Endothelial cell of umbilical vein (primary cell): ENCODE data around the gene RUSF1. TPM values are rescaled to one million over a fixed set of nuclear protein-coding genes. Genes with fewer than 3 reads are reported as not detected.

Source experiments
- BruUV-seq: library from RNA; stranded (reverse); fragments of 400-500 nt; replicated peaks from 2 replicates; lab custom pipeline; 2021; lab: Mats Ljungman, UMichigan
- CTCF ChIA-PET: fragments of 300-600, 350-600 bp; sonication (Branson Sonifier 250); formaldehyde crosslinking; loops from one replicate; lab custom pipeline; 2021; ENCODE audit warnings: antibody characterized with exemption, inconsistent platforms; lab: Charles Lee
- POLR2A ChIA-PET: fragments of 300-600, 350-600 bp; sonication (Branson Sonifier 250); formaldehyde crosslinking; loops from one replicate; lab custom pipeline; 2021; ENCODE audit warnings: antibody characterized with exemption, inconsistent platforms; lab: Charles Lee
- DNase-seq: peaks from one replicate; pipeline ENCODE4 v3.0.0-alpha.2; 2011; ENCODE audit warnings: low read depth, low spot score
- FAIRE-seq: peaks from 2 replicates; lab custom pipeline; 2011; peaks lifted over from hg19 to GRCh38; lab: Jason Lieb, UNC
- H2AFZ ChIP-seq: 2 replicates; pipeline ENCODE4 v1.6.0; 2012; ENCODE audit warnings: low read depth, low read length, control low read depth, inconsistent platforms
- H3K27ac ChIP-seq: 2 replicates; pipeline ENCODE4 v1.5.1; 2011; ENCODE audit warnings: low read depth, mild to moderate bottlenecking, control low read depth, low read length, moderate library complexity; ENCODE audit not compliant: insufficient read depth
- H3K27me3 ChIP-seq, 2 experiments: 2 replicates each; pipeline versions ENCODE4 v1.6.0 to v1.6.1; 2011; ENCODE audit warnings: low read length in 2 of 2, mixed read lengths in 1 of 2; ENCODE audit not compliant: control insufficient read depth in 2 of 2, insufficient read depth in 2 of 2
- H3K36me3 ChIP-seq, 2 experiments: 2 replicates in 1 of 2; 3 replicates in 1 of 2; pipeline ENCODE4 v1.5.1; 2011; ENCODE audit warnings: low read length in 2 of 2, mild to moderate bottlenecking in 1 of 2, moderate library complexity in 1 of 2; ENCODE audit not compliant: control insufficient read depth in 2 of 2, insufficient read depth in 2 of 2; ENCODE audit errors: extremely low read depth in 1 of 2
- H3K4me1 ChIP-seq: 3 replicates; pipeline ENCODE4 v1.5.1; 2011; ENCODE audit warnings: mild to moderate bottlenecking, low read length; ENCODE audit not compliant: control insufficient read depth, insufficient read depth; ENCODE audit errors: extremely low read depth
- H3K4me2 ChIP-seq: 2 replicates; pipeline ENCODE4 v1.6.1; 2011; ENCODE audit warnings: low read length, control low read depth, mixed read lengths; ENCODE audit not compliant: insufficient read depth
- H3K4me3 ChIP-seq, 3 experiments: fragments of 200-600 bp in 1 of 3; sonication (generic), shearing (Covaris generic) in 1 of 3; replicated peaks in 1 of 3; 2 replicates each; pipeline ENCODE4 v1.5.1; 2011 to 2016; ENCODE audit warnings: control low read depth in 3 of 3, low read length in 3 of 3, mild to moderate bottlenecking in 2 of 3, inconsistent platforms in 1 of 3, low read depth in 1 of 3, moderate library complexity in 1 of 3; ENCODE audit not compliant: insufficient read depth in 1 of 3
- H3K79me2 ChIP-seq: 2 replicates; pipeline ENCODE4 v1.6.0; 2012; ENCODE audit warnings: low read length, inconsistent platforms; ENCODE audit not compliant: control insufficient read depth, insufficient read depth
- H3K9ac ChIP-seq: replicated peaks from 2 replicates; pipeline ENCODE3; 2011; ENCODE audit warnings: low read length, control low read depth; ENCODE audit not compliant: insufficient read depth; ENCODE audit errors: extremely low read depth
- H3K9me1 ChIP-seq: replicated peaks from 3 replicates; pipeline ENCODE4 v1.6.0; 2011; ENCODE audit warnings: mild to moderate bottlenecking, low read length; ENCODE audit not compliant: control insufficient read depth, insufficient read depth; ENCODE audit errors: extremely low read depth
- H3K9me3 ChIP-seq: replicated peaks from 2 replicates; pipeline ENCODE4 v1.5.1; 2012; ENCODE audit warnings: low read length, inconsistent platforms; ENCODE audit not compliant: control insufficient read depth, insufficient read depth
- H4K20me1 ChIP-seq: replicated peaks from 2 replicates; pipeline ENCODE3; 2011; ENCODE audit warnings: mild to moderate bottlenecking, low read length; ENCODE audit not compliant: control insufficient read depth, insufficient read depth; ENCODE audit errors: extremely low read depth
- CTCF ChIP-seq, 2 donors: IDR thresholded peaks; 1 replicate in 1 of 2; 2 replicates in 1 of 2; pipeline ENCODE4 v1.5.1; 2011; ENCODE audit warnings: low read length in 2 of 2, mild to moderate bottlenecking in 2 of 2, moderate library complexity in 2 of 2, control low read depth in 1 of 2, inconsistent platforms in 1 of 2, low read depth in 1 of 2; ENCODE audit not compliant: insufficient read depth in 1 of 2; ENCODE audit errors: extremely low read depth in 1 of 2
- EZH2 ChIP-seq: IDR thresholded peaks from 2 replicates; pipeline ENCODE4 v1.6.1; 2012; ENCODE audit warnings: borderline replicate concordance, low read depth, mild to moderate bottlenecking, moderate library complexity, low read length, inconsistent platforms; ENCODE audit not compliant: severe bottlenecking
- FOS ChIP-seq: IDR thresholded peaks from 2 replicates; pipeline ENCODE4 v1.6.1; 2011; ENCODE audit warnings: mild to moderate bottlenecking, low read length, moderate library complexity, borderline replicate concordance; ENCODE audit not compliant: insufficient read depth
- GATA2 ChIP-seq: IDR thresholded peaks from 2 replicates; pipeline ENCODE4 v1.7.0; 2011; ENCODE audit warnings: low read depth, mild to moderate bottlenecking, moderate library complexity, mixed read lengths, low read length; ENCODE audit not compliant: insufficient read length, insufficient read depth
- JUN ChIP-seq: IDR thresholded peaks from 2 replicates; pipeline ENCODE4 v1.6.1; 2011; ENCODE audit warnings: borderline replicate concordance, low read depth; ENCODE audit not compliant: insufficient read length, insufficient read depth
- MAX ChIP-seq: IDR thresholded peaks from 2 replicates; pipeline ENCODE4 v1.6.1; 2011; ENCODE audit not compliant: insufficient read depth, insufficient read length
- MYC ChIP-seq: IDR thresholded peaks from one replicate; pipeline ENCODE4 v1.6.1; 2011; ENCODE audit warnings: mild to moderate bottlenecking, low read depth, low read length
- POLR2A ChIP-seq: IDR thresholded peaks from 2 replicates; pipeline ENCODE4 v1.6.1; 2012; ENCODE audit warnings: low read depth, mild to moderate bottlenecking, control low read depth, low read length
- POLR2AphosphoS5 ChIP-seq: IDR thresholded peaks from 2 replicates; pipeline ENCODE4 v1.6.1; 2012; ENCODE audit warnings: low read depth, mild to moderate bottlenecking, control low read depth, low read length, moderate library complexity; ENCODE audit not compliant: insufficient read depth
- dilution Hi-C: fragments of 300-500 bp; cut with MboI; formaldehyde crosslinking; loops from one replicate; pipeline ENCODE4 v1.15.0; 2019; ENCODE audit warnings: low sequenced_read_pairs; ENCODE audit not compliant: extremely low pct_ligation_motif_present
- intact Hi-C: fragments of 100-400 bp; cut with micrococcal nuclease; formaldehyde crosslinking; loops from one replicate; pipeline ENCODE4 v1.10.0; 2022
- polyA plus RNA-seq, 4 experiments: library from polyadenylated mRNA; depleted of rRNA in 3 of 4; stranded (reverse) in 3 of 4; unstranded in 1 of 4; fragments of >200 nt; gene quantifications; 2 replicates each; pipeline versions ENCODE4 v1.2.1 to v1.2.3, GENCODE V29; 2011 to 2012; ENCODE audit warnings: missing spikeins in 1 of 4
- total RNA-seq: library from RNA; stranded (reverse); gene quantifications from 2 replicates; pipeline ENCODE4 v1.2.3, GENCODE V29; 2021

The RUSF1 gene
- total and polyA plus RNA-seq, 2 donors (not counting 3 experiments of a cell fraction or from before 2014, with no cell fraction given), result 36.4 to 40.3 TPM

- peaks cover 16% of the 10 kb centered on the region for H3K79me2 ChIP-seq
- ChIA-PET POLR2A (interaction anchor here (1.8 kb wide), 1 partner anchor 9 kb away, joined by 5 read pairs; the partner anchor contains the start of gene ZNF843), CTCF (interaction anchor here (0.7 to 3.1 kb wide), 15 partner anchors 9 to 498 kb away, joined by 3 to 39 read pairs (median 3); partner anchors contain the start of genes FUS, HSD3B7, KAT8 and ZNF843)
- H3K4me1 ChIP-seq, result peaks cover 17% of the 10 kb centered on the region
- H4K20me1 ChIP-seq, result no peaks in the 10 kb centered on the region
- H3K27me3 ChIP-seq, result no peaks in the 10 kb centered on the region
- no peak overlapping the region for H2AFZ ChIP-seq
- H3K4me2 ChIP-seq, result no peak overlapping the region
- H3K27ac ChIP-seq, result no peak overlapping the region
- H3K9ac ChIP-seq, result no peak overlapping the region
- H3K9me1 ChIP-seq, result no peaks in the 10 kb centered on the region
- FAIRE-seq, result peak; percentile 82
- no TSS peak for BruUV-seq
- intact Hi-C loops, result no loop called here
- no peak overlapping the region for H3K4me3 ChIP-seq
- H3K9me3 ChIP-seq, result no peaks in the 10 kb centered on the region
- H3K36me3 ChIP-seq, result no peaks in the 10 kb centered on the region
- peak; percentile 56 for DNase-seq
- dilution Hi-C loops, result no loop called here
- TF ChIP-seq MYC (no peak), MAX (no peak), POLR2AphosphoS5 (no peak), EZH2 (no peak), CTCF (IDR thresholded peaks at IDR 0.05; ENCODE audit: extremely low read depth in 1 of 2, insufficient read depth in 1 of 2, low read depth in 1 of 2, low read length in 2 of 2) (peak; percentile 46 to 69), JUN (no peak), FOS (no peak), GATA2 (peak; percentile 45), POLR2A (no peak)
These were observed 56.4 kb downstream of the RUSF1 start for GRCh38 chr16:31451681-31452351.
